ENCODE results near the gene SCUBE2. TPM values are rescaled to one million over a fixed set of nuclear protein-coding genes. Genes with fewer than 3 reads are reported as not detected.

The SCUBE2 gene
- total and polyA plus RNA-seq, 2 donors (not counting 1 experiment from before 2014, with no cell fraction given): not detected

DNA sequence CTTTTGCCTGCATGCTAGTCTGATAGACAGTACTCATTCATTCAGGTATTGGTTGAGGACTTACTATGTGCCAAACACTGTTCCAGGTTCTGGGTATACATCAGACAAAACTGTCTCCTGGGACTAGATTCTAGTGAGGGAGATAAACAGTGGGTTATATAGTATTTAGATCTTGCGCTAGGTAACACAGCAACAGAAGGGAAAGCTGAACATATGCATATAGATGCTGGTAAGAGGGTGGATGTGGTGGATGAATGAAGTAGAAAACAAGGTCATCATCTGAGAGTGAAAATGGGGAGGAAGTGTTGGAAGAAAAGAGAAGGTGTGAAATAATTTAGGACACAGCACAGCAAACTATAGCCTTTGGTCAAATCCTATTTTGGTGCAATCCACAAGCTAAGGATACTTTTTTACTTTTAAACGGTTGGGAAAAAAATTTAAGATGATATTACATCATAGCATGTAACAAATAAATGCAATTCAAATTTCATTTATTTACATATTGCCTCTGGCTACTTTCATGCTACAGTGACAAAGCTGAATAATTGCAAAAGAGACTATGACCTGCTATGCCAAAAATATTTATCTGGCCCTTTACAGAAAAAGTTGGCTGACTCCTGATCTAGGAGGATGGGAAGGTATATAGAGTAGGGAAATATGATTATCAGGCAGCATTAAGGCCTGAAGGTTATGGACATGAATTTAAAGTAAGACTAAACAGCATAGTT lies 120.0 kb downstream of the SCUBE2 start:
- no peaks in the 10 kb centered on the region for H4K20me1 ChIP-seq (ENCODE audit: control insufficient read depth, insufficient read depth, low read length, poor library complexity, severe bottlenecking)
- no peak for DNase-seq
- no peak overlapping the region for H3K4me2 ChIP-seq (replicated peaks; ENCODE audit: low read depth, low read length, poor library complexity, severe bottlenecking)
- peaks cover 1% of the 10 kb centered on the region for H3K4me1 Mint-ChIP-seq
- TF ChIP-seq EZH2 (IDR thresholded peaks at IDR 0.05; ENCODE audit: borderline replicate concordance, insufficient read depth, low read depth, low read length, poor library complexity, severe bottlenecking) (no peak), CTCF (IDR thresholded peaks at IDR 0.05) (no peak)
- H3K9ac ChIP-seq (ENCODE audit: low read length): no peak overlapping the region
- H3K4me1 ChIP-seq (ENCODE audit: control insufficient read depth in 2 of 2, insufficient read depth in 2 of 2, low read length in 2 of 2): no peaks in the 10 kb centered on the region
- no peaks in the 10 kb centered on the region for H3K36me3 ChIP-seq (replicated peaks in 1 of 2; ENCODE audit: control extremely low read depth in 1 of 2, control insufficient read depth in 1 of 2, extremely low read depth in 1 of 2, insufficient read depth in 2 of 2, low read length in 1 of 2)
- no peak overlapping the region for H3K4me3 Mint-ChIP-seq
- no peaks in the 10 kb centered on the region for H3K27me3 Mint-ChIP-seq
- no peak for ATAC-seq (ENCODE audit: low read depth)
- H3K79me2 ChIP-seq (ENCODE audit: control insufficient read depth, insufficient read depth, low read length): no peaks in the 10 kb centered on the region
- H3K9me3 Mint-ChIP-seq (ENCODE audit: insufficient read depth): no peaks in the 10 kb centered on the region
- ChIA-PET CTCF (interaction anchor here (0.5 kb wide), 1 partner anchor 26 kb away, joined by 3 read pairs; no protein-coding TSS in a partner anchor), POLR2A (no interaction called here)
- no peak overlapping the region for H3K27ac Mint-ChIP-seq
- intact Hi-C loops (cut with micrococcal nuclease): no loop called here
- no peaks in the 10 kb centered on the region for H3K9me3 ChIP-seq (ENCODE audit: control extremely low read depth in 1 of 3, control insufficient read depth in 2 of 3, insufficient read depth in 1 of 3, low read length in 2 of 3)
- H2AFZ ChIP-seq (ENCODE audit: insufficient read depth, low read depth, low read length, poor library complexity, severe bottlenecking): no peak overlapping the region
- 92% methylated on average over 1 of the region's 2 CpGs for WGBS (ENCODE audit: insufficient coverage)
- H3K27me3 ChIP-seq (replicated peaks in 1 of 4; ENCODE audit: control extremely low read depth in 1 of 4, control insufficient read depth in 3 of 4, insufficient read depth in 4 of 4, low read length in 3 of 4): no peaks in the 10 kb centered on the region
- no peak overlapping the region for H3K27ac ChIP-seq (ENCODE audit: low read length in 2 of 2)
- H3K4me3 ChIP-seq (ENCODE audit: control extremely low read depth in 1 of 5, extremely low read depth in 1 of 5, insufficient read depth in 1 of 5, low read depth in 2 of 5, low read length in 4 of 5): no peak overlapping the region

Small RNA genes within 50 kb of the gene (small RNA-seq; reads per million reads assigned to genes)
- gene MIR5691 (ENCODE audit: insufficient read length, low read depth, low replicate concordance): not detected

Other genes starting within 250 kb of the SCUBE2 start
- gene AKIP1, start 180.4 kb downstream of the SCUBE2 start, total RNA-seq: 10.7 and 11.5 TPM in 2 replicates
- 2.8 and 9.2 TPM in 2 replicates for gene AKIP1, start 180.4 kb downstream of the SCUBE2 start, polyA plus RNA-seq
- not detected in 2 replicates for gene C11orf16, start 158.7 kb downstream of the SCUBE2 start, total RNA-seq
- not detected in 2 replicates for gene C11orf16, start 158.7 kb downstream of the SCUBE2 start, polyA plus RNA-seq
- gene ASCL3, start 148.6 kb downstream of the SCUBE2 start, total RNA-seq: not detected in 2 replicates
- gene ASCL3, start 148.6 kb downstream of the SCUBE2 start, polyA plus RNA-seq: not detected in 2 replicates
- gene TMEM9B, start 127.2 kb downstream of the SCUBE2 start, total RNA-seq: 29.3 and 30.4 TPM in 2 replicates
- 15.0 and 20.0 TPM in 2 replicates for gene TMEM9B, start 127.2 kb downstream of the SCUBE2 start, polyA plus RNA-seq
- gene NRIP3, start 87.6 kb downstream of the SCUBE2 start, total RNA-seq: 0.56 and 0.59 TPM in 2 replicates
- 0.13 and 1.1 TPM in 2 replicates for gene NRIP3, start 87.6 kb downstream of the SCUBE2 start, polyA plus RNA-seq
- 41.3 and 41.6 TPM in 2 replicates for gene DENND5A, start 173.8 kb upstream of the SCUBE2 start, total RNA-seq
- gene DENND5A, start 173.8 kb upstream of the SCUBE2 start, polyA plus RNA-seq: 66.5 and 75.2 TPM in 2 replicates
- gene TMEM41B, start 223.0 kb upstream of the SCUBE2 start, total RNA-seq: 38.5 and 43.9 TPM in 2 replicates
- gene TMEM41B, start 223.0 kb upstream of the SCUBE2 start, polyA plus RNA-seq: 16.1 and 21.1 TPM in 2 replicates